NCI-H1048 (cell line): ENCODE measurements around the gene SIPA1L3.
"Not testable (repeated sequence)": the region's sequence is repeated elsewhere in the genome, so short reads cannot be mapped to it uniquely, and the experiment has no call there.

Experiments used
- DNase-seq: peaks from one replicate; lab custom pipeline; 2025; lab: John Stamatoyannopoulos, UW

The SIPA1L3 gene

GRCh38 chr19:38043649-38044144 is 136.7 kb downstream of the SIPA1L3 start:
- no peak for DNase-seq

- no peak for DNase-seq
Observed at GRCh38 chr19:38044267-38045111, 137.5 kb downstream of the SIPA1L3 start.

- DNase-seq = no peak
Observed at GRCh38 chr19:38045554-38046253, 138.7 kb downstream of the SIPA1L3 start.

DNA sequence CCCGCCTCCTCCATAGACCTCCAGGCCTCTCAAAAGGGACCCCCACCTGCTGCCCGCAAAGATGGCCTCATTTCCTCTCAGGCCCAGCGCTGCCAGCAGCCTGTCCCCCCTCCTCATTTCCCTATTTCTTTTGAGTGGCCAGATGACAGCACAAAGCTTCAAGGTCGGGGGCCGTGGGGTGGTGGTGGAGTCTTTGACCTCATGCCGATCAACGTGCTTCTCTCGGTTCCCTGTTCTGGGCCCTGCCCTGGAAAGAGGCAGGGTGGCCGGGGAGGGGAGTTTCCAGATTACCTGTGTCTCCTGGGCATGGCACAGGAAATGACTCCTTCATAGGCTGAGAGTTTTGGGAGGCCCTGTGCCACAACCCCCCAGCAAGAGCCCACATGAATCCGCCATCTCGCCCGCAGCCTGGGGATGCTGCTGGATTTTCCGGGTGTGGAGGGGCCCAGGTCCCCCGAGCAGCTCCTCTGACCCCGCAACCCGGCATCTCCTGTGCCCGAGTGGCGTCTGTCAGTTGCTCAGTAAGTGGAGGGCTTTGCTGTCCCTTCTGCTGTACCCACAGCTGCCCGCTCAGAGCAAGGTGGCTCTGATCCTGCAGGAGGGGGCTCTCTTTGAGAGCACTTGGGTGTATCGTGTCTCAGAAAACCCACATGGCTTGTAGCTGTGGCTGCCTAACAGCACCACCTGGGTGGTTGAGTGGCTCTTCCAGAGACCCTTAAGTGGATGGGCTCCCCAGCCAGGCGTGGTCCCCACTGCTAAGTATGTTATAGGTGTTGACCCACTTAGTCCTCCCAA is 139.4 kb downstream of the SIPA1L3 start:
- no peak for DNase-seq

DNA sequence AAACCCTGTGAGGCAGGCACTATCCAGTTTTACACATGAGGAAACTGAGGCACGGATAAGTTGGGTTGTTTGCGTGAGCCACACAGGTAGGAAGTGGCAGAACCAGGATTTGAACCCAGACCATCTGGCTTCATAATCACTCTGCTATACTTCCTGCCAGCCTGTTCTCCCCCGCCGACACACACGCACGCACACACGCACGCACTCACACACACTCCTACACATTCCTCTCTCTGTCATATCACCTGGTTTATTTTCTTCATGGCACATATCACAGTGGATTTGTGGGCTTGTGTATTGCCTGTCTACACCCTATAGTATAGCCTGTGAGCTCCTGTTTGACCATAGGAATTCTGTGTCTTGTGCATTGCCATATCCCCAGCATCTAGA is 140.0 kb downstream of the SIPA1L3 start:
- no peak for DNase-seq

- no peak for DNase-seq
Observed at GRCh38 chr19:38047641-38048040, 140.6 kb downstream of the SIPA1L3 start.

DNA sequence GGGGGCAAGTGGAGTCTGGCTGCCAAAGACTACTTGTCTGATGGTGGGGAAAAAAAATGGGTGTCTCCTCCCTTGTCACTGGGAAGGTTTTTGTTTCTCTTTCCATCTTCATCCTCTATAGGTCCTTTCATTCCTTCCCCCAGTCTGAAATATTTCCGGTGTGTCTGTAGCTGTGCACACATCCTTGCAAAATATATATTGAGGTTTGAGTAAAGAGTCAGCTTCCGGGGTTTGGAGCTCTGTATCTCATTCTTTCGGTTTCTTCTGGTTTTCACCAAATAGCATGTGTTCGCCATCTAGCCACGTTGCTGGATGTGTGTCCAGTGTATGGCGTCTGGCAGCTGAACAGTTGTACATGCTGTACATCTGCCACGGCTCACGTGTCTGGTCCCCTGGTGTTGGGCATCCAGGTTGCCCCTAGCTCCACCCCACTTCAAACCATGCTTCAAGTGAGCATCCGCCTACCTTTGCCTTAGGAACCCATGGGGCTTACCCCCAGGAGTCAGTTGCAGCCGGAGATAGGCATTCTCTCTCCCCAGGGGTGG is 142.2 kb downstream of the SIPA1L3 start:
- no peak for DNase-seq

DNA sequence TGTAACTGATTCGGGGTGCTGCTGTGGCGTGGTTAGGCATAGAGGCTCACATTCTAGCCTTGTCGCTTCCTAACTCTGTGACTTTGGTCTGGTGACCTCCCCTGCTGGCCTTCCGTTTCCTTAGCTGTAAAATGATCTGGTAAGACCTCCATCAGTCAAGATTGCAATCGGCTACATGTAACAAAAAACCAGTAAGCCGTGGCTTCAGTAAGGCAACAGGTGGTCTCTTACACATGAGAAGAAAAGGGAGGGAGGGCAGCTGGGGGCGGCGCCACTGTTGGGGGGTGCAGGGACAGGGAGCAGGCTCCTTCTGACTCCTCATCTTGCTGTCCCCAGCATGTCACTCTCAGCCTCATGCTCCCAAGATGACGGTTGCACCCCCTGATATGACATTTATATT is 148.0 kb downstream of the SIPA1L3 start:
- DNase-seq = no peak

GRCh38 chr19:38055655-38056521 is 148.9 kb downstream of the SIPA1L3 start:
- DNase-seq = no peak

DNA sequence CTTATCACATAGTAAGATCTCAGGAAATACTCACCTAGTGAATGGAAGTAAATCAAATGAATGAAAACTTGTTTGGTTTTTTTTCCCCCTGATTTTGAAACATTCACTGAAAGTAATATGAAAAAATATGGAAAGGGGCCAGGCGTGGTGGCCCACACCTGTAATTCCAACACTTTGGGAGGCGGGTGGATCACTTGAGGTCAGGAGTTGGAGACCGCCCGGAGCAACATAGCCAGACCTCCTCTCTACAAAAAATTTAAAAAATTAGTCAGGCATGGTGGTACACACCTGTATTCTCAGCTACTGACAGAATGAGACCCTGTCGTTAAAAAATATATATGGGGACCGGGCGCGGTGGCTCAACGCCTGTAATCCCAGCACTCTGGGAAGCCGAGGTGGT is 149.6 kb downstream of the SIPA1L3 start:
- DNase-seq = no peak

DNA sequence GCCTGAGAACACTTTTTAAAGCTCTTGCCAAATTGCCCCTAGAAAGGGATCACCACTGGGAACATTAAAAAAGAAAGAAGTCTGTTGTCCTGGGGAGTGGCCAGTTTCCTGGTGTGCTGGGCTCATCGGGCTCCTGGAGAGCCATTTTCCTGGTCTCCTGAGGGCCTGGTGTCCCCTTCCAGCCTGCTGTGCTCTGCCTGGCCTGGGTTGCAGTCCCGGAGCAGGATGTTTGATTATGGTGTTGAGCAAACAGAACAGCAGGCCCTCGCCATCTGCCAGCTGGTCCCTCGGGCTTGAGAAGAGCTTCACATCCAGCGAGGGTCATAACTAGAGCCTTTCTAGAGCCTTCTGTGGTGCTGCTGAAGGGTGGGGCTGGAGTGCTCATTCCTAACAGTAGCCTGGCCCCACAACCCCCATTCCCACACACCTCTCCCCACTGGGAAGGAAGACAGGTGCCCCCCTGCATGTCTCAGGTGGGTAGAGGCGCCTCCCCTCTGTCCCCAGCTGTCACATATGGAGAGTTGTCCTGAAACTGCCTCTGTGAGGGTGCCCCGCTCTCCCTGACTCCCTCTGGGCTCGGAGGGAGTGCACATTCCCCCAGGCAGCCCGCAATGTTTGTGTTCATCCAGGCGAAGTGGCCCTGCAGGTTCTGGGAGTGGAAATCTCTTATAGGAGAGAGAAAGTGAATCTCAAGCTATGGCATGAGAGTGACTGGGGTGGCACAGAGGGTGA is 151.1 kb downstream of the SIPA1L3 start:
- DNase-seq = no peak

GRCh38 chr19:38059897-38060296 is 152.9 kb downstream of the SIPA1L3 start:
- DNase-seq = no peak

- no peak for DNase-seq
Observed at GRCh38 chr19:38060331-38060730, 153.3 kb downstream of the SIPA1L3 start.

- DNase-seq = no peak
Observed at GRCh38 chr19:38061294-38061693, 154.3 kb downstream of the SIPA1L3 start.

DNA sequence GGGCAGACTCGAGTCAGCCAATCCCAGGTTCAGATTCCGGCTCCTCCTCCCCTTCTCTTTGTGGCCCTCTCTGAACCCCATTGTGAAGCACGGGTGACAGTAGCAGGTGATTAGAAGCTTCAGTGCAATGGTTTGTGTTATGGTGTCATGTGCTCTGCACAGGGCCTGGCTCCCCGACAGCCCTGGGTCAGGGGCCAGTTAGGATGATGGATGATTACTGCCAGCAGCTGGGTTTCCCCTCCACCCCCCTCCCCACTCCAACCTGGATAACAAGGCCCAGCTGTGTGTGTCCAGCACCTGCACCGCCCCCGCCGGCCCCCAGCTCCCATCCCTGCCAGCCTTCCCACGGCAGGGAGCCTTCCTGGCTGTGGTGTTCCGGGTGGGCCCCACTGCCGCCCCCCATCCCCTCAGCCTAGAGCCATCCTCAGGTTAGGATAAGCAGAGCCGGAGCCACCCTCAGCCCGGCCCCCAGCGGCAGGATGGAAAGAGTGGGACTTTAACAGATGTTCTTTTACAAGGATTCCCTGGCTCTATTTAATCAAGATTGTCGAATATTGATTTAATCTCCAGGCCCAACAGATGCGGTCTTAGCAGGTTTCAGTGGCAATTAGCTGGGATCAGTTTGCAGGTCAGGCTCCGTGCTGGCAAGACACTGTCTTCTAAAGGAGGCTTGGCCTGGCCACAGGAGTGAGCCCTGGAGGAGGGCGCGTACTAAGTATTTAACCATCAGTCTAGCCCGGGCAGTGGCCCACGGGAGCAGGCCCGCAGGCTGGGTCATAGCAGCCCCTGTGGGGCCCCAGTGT is 156.2 kb downstream of the SIPA1L3 start:
- DNase-seq = no peak

- no peak for DNase-seq
Observed at GRCh38 chr19:38063928-38064327, 156.9 kb downstream of the SIPA1L3 start.

DNA sequence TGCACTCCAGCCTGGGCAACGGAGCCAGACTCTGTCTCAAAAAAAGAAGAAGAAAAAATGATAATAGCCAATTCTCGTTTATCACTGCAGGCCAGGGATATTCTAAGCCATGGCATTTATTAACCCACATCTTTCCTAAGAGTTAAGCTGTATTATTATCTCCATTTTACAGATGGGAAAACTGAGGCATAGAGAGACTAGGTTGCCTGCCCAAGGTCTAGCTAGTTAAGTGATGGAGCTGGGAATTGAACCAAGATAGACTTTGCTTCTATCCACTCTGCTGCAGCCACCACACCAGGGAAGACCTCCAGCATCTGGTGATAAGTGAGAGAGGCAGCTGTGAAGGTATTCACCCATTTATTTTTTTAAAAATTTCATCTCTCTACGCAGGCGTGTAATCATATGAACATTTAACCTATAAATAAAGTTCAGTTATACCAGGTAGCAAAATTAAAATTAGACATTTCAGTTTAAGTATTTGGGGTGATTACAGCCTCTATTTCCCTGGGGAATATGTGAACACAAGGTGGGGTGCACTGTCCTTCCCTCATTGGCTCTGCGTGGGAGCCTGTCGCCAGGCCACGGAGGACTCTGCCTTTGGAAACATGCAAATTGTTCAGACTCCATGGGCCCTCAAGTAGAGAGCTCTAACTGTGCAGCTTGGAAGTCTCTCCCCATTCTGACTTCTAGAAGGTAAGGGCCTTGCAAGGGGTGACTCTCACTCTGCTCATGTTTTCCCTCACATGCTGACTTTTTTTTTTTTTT is 157.8 kb downstream of the SIPA1L3 start:
- no peak for DNase-seq

GRCh38 chr19:38065775-38066174 is 158.8 kb downstream of the SIPA1L3 start:
- not testable (repeated sequence) for DNase-seq

- no peak for DNase-seq
Observed at GRCh38 chr19:38068826-38069225, 161.8 kb downstream of the SIPA1L3 start.
